H1 (cell line): ENCODE measurements around the gene TOP3A.

Source experiments
- CEBPB ChIP-seq: IDR thresholded peaks from 2 replicates; pipeline ENCODE4 v1.6.1; 2012; ENCODE audit warnings: low read depth, low read length
- CTCF ChIP-seq, 3 experiments: IDR thresholded peaks; 1 replicate in 2 of 3; 2 replicates in 1 of 3; pipeline versions ENCODE4 v1.5.1 to v1.6.1; 2011; ENCODE audit warnings: low read length in 3 of 3, mild to moderate bottlenecking in 3 of 3, inconsistent platforms in 2 of 3, low read depth in 1 of 3, moderate library complexity in 1 of 3; ENCODE audit not compliant: insufficient read depth in 1 of 3; ENCODE audit errors: control extremely low read depth in 1 of 3
- E2F6 ChIP-seq: IDR thresholded peaks from 2 replicates; pipeline ENCODE4 v1.6.1; 2012; ENCODE audit warnings: inconsistent platforms
- EZH2 ChIP-seq: fragments of 200-600 bp; sonication (generic); IDR thresholded peaks from 2 replicates; pipeline ENCODE4 v1.7.1; 2012; ENCODE audit warnings: low read depth, mild to moderate bottlenecking, moderate library complexity, low read length, inconsistent platforms; ENCODE audit not compliant: severe bottlenecking
- SIN3A ChIP-seq, 2 experiments: IDR thresholded peaks in 1 of 2; conservative IDR thresholded peaks in 1 of 2; 2 replicates each; pipeline ENCODE4 v1.6.1; 2011 to 2012; ENCODE audit warnings: low read length in 2 of 2, improper control_type of control experiment in 1 of 2, low read depth in 1 of 2, mild to moderate bottlenecking in 1 of 2
- TCF12 ChIP-seq: IDR thresholded peaks from 2 replicates; pipeline ENCODE4 v1.6.1; 2011; ENCODE audit warnings: low read depth, mild to moderate bottlenecking, low read length
- YY1 ChIP-seq: IDR thresholded peaks from 2 replicates; pipeline ENCODE4 v1.6.1; 2011; ENCODE audit warnings: low read depth, mild to moderate bottlenecking, low read length
- TF ChIP-seq, protein P1 (sequence below): IDR thresholded peaks from 2 replicates; pipeline ENCODE4 v1.6.1; 2012; ENCODE audit warnings: low read length, inconsistent platforms

GRCh38 chr17:18246109-18246725 lies 68.6 kb downstream of the TOP3A start:
- TF ChIP-seq SIN3A (conservative IDR thresholded peaks at IDR 0.05 in 1 of 2, IDR thresholded peaks at IDR 0.05 in 1 of 2; ENCODE audit: low read depth in 1 of 2, low read length in 2 of 2) (no peak), CTCF (IDR thresholded peaks at IDR 0.05; ENCODE audit: control extremely low read depth in 1 of 3, insufficient read depth in 1 of 3, low read depth in 1 of 3, low read length in 3 of 3) (no peak), EZH2 (no peak), E2F6 (no peak), YY1 (no peak), TCF12 (no peak), CEBPB (no peak)
- TF ChIP-seq, protein P1, sequence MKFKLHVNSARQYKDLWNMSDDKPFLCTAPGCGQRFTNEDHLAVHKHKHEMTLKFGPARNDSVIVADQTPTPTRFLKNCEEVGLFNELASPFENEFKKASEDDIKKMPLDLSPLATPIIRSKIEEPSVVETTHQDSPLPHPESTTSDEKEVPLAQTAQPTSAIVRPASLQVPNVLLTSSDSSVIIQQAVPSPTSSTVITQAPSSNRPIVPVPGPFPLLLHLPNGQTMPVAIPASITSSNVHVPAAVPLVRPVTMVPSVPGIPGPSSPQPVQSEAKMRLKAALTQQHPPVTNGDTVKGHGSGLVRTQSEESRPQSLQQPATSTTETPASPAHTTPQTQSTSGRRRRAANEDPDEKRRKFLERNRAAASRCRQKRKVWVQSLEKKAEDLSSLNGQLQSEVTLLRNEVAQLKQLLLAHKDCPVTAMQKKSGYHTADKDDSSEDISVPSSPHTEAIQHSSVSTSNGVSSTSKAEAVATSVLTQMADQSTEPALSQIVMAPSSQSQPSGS: no peak
